ENCODE results near the gene CTSE. TPM values are rescaled to one million over a fixed set of nuclear protein-coding genes. Genes with fewer than 3 reads are reported as not detected.

The CTSE gene
- total and polyA plus RNA-seq, 2 of the 8 experiments (the other 6 are each of a cell fraction or from before 2014, with no cell fraction given): 0.03 TPM; not detected in 1

DNA sequence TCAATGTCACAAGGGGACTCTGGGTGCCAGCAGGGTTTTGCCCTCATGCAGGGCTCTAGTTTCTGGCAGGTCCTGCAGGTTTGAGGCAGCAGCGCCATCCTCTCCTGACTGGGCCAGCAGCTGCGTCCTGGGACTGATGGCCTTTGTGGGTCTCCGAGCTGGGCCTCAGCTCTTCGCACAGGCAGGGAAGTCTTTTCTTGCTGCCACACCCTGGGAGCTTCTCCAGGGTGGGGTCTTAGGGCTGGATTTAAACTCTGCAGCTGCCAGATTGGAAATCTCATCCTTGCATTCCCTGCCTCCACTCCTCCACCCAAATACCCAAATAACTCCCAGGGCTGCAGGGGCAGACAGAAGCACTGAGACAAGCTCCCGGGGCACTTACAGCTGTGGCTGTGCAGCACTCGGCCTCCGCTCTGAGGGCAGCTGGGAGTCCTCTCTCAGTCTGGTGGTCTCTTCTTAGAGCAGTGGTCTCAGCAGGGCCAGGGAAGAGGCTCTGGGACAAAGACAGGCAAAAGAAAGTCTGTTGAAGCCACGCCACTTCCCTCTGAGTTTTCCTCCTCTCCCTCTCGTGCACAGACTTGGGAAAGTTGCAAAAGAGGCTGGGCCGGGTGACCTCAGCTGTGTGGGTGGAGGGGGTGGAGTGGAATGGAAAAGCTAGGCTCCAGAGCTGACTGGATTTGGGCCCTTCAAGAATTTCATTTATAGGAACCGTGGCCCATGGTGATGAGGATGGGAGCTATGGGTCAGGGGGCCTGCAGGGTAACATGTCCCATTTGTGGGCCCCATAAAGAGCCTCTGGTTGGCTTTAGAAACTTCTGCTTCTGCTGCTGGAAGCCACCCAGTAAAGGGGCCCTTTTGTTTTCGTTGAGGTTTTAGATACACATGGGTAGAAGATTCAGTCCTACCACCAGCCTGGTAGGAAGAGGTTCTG is 20.6 kb downstream of the CTSE start, which contains the start of gene RAB7B:
Gene RAB7B (minus strand): TSS at position 525 of the 931 bp plus-strand sequence. CDS start 9,260 bp downstream, outside the sequence.
- no peak within 1 kb of the TSS for H3K14ac ChIP-seq (ENCODE audit: insufficient read length)
- H3K4ac ChIP-seq (replicated peaks; ENCODE audit: insufficient read length, low read depth, low read length): peak within 1 kb of the TSS; percentile 64
- no peak within 1 kb of the TSS for H3K27ac ChIP-seq (ENCODE audit: low read depth, low read length)
- DNase-seq (ENCODE audit: low read depth in 1 of 2, low spot score in 2 of 2) (peak in 1 of 2 experiments; percentile 41), FAIRE-seq (no peak)
- 0 out of 2 replicates have a peak within 1 kb of the TSS, but pooled peaks have one; percentile 46 for H2BK5ac ChIP-seq (ENCODE audit: low read depth, low read length)
- H3K36me3 ChIP-seq (ENCODE audit: control insufficient read depth in 2 of 4, insufficient read depth in 4 of 4, low read length in 3 of 4): no peaks in the 10 kb centered on the region
- peaks cover 0 to 3% (median 0%) of the 10 kb centered on the region in 4 experiments; a peak in 2 of 7 replicates for H3K4me1 ChIP-seq (replicated peaks in 1 of 4; ENCODE audit: control insufficient read depth in 3 of 4, insufficient read depth in 4 of 4, low read length in 3 of 4)
- peak within 1 kb of the TSS; percentile 73 for H3K23ac ChIP-seq (ENCODE audit: insufficient read length)
- CTCF ChIA-PET (ENCODE audit: partially characterized antibody): interaction anchor here (1.1 to 1.7 kb wide), 6 partner anchors 12 to 103 kb away, joined by 3 to 7 read pairs (median 5); no protein-coding TSS in a partner anchor
- peaks cover 0 to 11% of the 10 kb centered on the region in 2 experiments for H4K20me1 ChIP-seq (replicated peaks in 1 of 2; ENCODE audit: control insufficient read depth in 1 of 2, insufficient read depth in 2 of 2, low read length in 2 of 2)
- peaks cover 0 to 15% (median 6%) of the 10 kb centered on the region in 4 experiments; a peak in 5 of 7 replicates for H3K27me3 ChIP-seq (replicated peaks in 1 of 4; ENCODE audit: control insufficient read depth in 3 of 4, extremely low read depth in 1 of 4, insufficient read depth in 3 of 4, low read length in 3 of 4)
- H2AFZ ChIP-seq (ENCODE audit: low read length): no peak within 1 kb of the TSS
- H4K5ac ChIP-seq (ENCODE audit: insufficient read length, low read depth, low read length): no peak within 1 kb of the TSS
- peak within 1 kb of the TSS; percentile 68 for H2AK5ac ChIP-seq (ENCODE audit: low read depth, low read length)
- H3K79me1 ChIP-seq (ENCODE audit: low read depth, low read length): no peaks in the 10 kb centered on the region
- H2BK120ac ChIP-seq (replicated peaks; ENCODE audit: low read depth, low read length): no peak within 1 kb of the TSS
- peak within 1 kb of the TSS; percentile 53; the same call in 1 of the 2 replicates for H2BK15ac ChIP-seq (ENCODE audit: low read length)
- peak within 1 kb of the TSS; percentile 56; the same call in 1 of the 2 replicates for H2BK12ac ChIP-seq (ENCODE audit: low read depth, low read length)
- no peak within 1 kb of the TSS for H3K4me3 ChIP-seq (ENCODE audit: extremely low read depth in 1 of 4, insufficient read depth in 2 of 4, low read depth in 3 of 4, low read length in 4 of 4)
- H3K79me2 ChIP-seq (ENCODE audit: control insufficient read depth in 1 of 2, insufficient read depth in 2 of 2, low read length in 2 of 2): no peaks in the 10 kb centered on the region; a peak in 1 of 4 replicates
- peak within 1 kb of the TSS; percentile 99 for H3K56ac ChIP-seq (replicated peaks; ENCODE audit: insufficient read length, low read depth, low read length)
- POLR2A ChIA-PET (ENCODE audit: partially characterized antibody): no interaction called here
- peak within 1 kb of the TSS; percentile 78 for H4K91ac ChIP-seq (replicated peaks; ENCODE audit: insufficient read length, low read length)
- H3K18ac ChIP-seq (ENCODE audit: extremely low read depth, low read length): no peak within 1 kb of the TSS
- peak within 1 kb of the TSS; percentile 78 for H4K8ac ChIP-seq (ENCODE audit: extremely low read depth, insufficient read depth, low read length)
- no peaks in the 10 kb centered on the region for H3K9me3 ChIP-seq (ENCODE audit: insufficient read depth in 2 of 2, low read depth in 1 of 2, low read length in 1 of 2)
- no peak within 1 kb of the TSS; a peak in 1 of 7 replicates for H3K9ac ChIP-seq (replicated peaks in 1 of 4; ENCODE audit: extremely low read depth in 1 of 4, low read depth in 3 of 4, low read length in 3 of 4)
- H3K4me2 ChIP-seq (ENCODE audit: insufficient read depth in 1 of 2, low read depth in 2 of 2, low read length in 2 of 2): no peak within 1 kb of the TSS
- 91% methylated on average over 12 of the region's 12 CpGs; no CpG with 5 or more reads in 1 of the 2 experiments for WGBS, 2 experiments (ENCODE audit: extremely low coverage in 1 of 2, insufficient coverage in 1 of 2, insufficient read length in 1 of 2, insufficient replicate concordance in 2 of 2, low coverage in 1 of 2, low lambda C conversion rate in 2 of 2, missing lambda C conversion rate in 1 of 2)
- H2BK20ac ChIP-seq (ENCODE audit: low read length): 0 out of 2 replicates have a peak within 1 kb of the TSS, but pooled peaks have one; percentile 16
- peaks cover 12% of the 10 kb centered on the region for H3K23me2 ChIP-seq (ENCODE audit: low read depth, low read length)
- TF ChIP-seq SIN3A (conservative IDR thresholded peaks at IDR 0.05 in 1 of 2, IDR thresholded peaks at IDR 0.05 in 1 of 2; ENCODE audit: low read depth in 1 of 2, low read length in 2 of 2) (no peak), CBX8 (IDR thresholded peaks at IDR 0.05; ENCODE audit: borderline replicate concordance, low read depth, low read length) (no peak), BRCA1 (IDR thresholded peaks at IDR 0.05; ENCODE audit: low read depth, low read length) (no peak), SP4 (IDR thresholded peaks at IDR 0.05; ENCODE audit: low read length) (no peak), EZH2 (IDR thresholded peaks at IDR 0.05; ENCODE audit: low read depth, low read length, severe bottlenecking) (no peak), SAP30 (IDR thresholded peaks at IDR 0.05; ENCODE audit: insufficient read depth, insufficient replicate concordance, low read length) (no peak), MAFK (IDR thresholded peaks at IDR 0.05; ENCODE audit: low read depth, low read length) (no peak), HDAC6 (IDR thresholded peaks at IDR 0.05; ENCODE audit: low read depth, low read length) (no peak), SP1 (IDR thresholded peaks at IDR 0.05; ENCODE audit: low read depth, low read length) (no peak), EGR1 (IDR thresholded peaks at IDR 0.05; ENCODE audit: borderline replicate concordance, low read depth, low read length) (no peak; the same call in 1 of the 2 replicates)
- TF ChIP-seq, protein P1, sequence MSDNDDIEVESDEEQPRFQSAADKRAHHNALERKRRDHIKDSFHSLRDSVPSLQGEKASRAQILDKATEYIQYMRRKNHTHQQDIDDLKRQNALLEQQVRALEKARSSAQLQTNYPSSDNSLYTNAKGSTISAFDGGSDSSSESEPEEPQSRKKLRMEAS (IDR thresholded peaks at IDR 0.05): no peak

Measured in H1 (cell line).